A204.1 (cell line): ENCODE data around the gene BCL2L1.

Source experiments
- FAIRE-seq: peaks from 2 replicates; lab custom pipeline; 2012; peaks lifted over from hg19 to GRCh38; lab: Jason Lieb, UNC

BCL2L1 gene

GRCh38 chr20:31723319-31724078, 831 bp upstream of the BCL2L1 start:
- FAIRE-seq: no peak

- FAIRE-seq: no peak
Measured at GRCh38 chr20:31723069-31723318, 326 bp upstream of the BCL2L1 start.

GRCh38 chr20:31721408-31722256, 1.0 kb downstream of the BCL2L1 start:
- no peak for FAIRE-seq

- FAIRE-seq: no peak
Measured at GRCh38 chr20:31720486-31721407, 1.9 kb downstream of the BCL2L1 start.

- no peak for FAIRE-seq
Measured at GRCh38 chr20:31719644-31720485, 2.8 kb downstream of the BCL2L1 start.

- FAIRE-seq: no peak
Measured at GRCh38 chr20:31718952-31719643, 3.6 kb downstream of the BCL2L1 start.

GRCh38 chr20:31717478-31718201, 5.0 kb downstream of the BCL2L1 start:
- FAIRE-seq: no peak

GRCh38 chr20:31716818-31717477, 5.7 kb downstream of the BCL2L1 start:
- FAIRE-seq: no peak

GRCh38 chr20:31716351-31716750, 6.3 kb downstream of the BCL2L1 start:
- no peak for FAIRE-seq

GRCh38 chr20:31715766-31716165, 6.9 kb downstream of the BCL2L1 start:
- FAIRE-seq: no peak

GRCh38 chr20:31713312-31714273, 9.1 kb downstream of the BCL2L1 start:
- no peak for FAIRE-seq

GRCh38 chr20:31712564-31713311, 9.9 kb downstream of the BCL2L1 start:
- no peak for FAIRE-seq

- no peak for FAIRE-seq
Measured at GRCh38 chr20:31712112-31712553, 10.5 kb downstream of the BCL2L1 start.

GRCh38 chr20:31711179-31712111, 11.2 kb downstream of the BCL2L1 start:
- FAIRE-seq: no peak

- FAIRE-seq: no peak
Measured at GRCh38 chr20:31710423-31711108, 12.1 kb downstream of the BCL2L1 start.

GRCh38 chr20:31709939-31710338, 12.7 kb downstream of the BCL2L1 start:
- no peak for FAIRE-seq
